ENCODE measurements around the gene MINPP1.

Gene MINPP1

GRCh38 chr10:87545783-87546182, 41.1 kb downstream of the MINPP1 start:
- H3K4me3 ChIP-seq (replicated peaks in 1 of 2; ENCODE audit: low read depth in 2 of 2, low read length in 2 of 2) = no peak overlapping the region
- DNase-seq (ENCODE audit: low read depth in 2 of 2) = no peak
- no peak for TF ChIP-seq CTCF (IDR thresholded peaks at IDR 0.05; ENCODE audit: low read depth, low read length)

- no peak for TF ChIP-seq CTCF (IDR thresholded peaks at IDR 0.05; ENCODE audit: low read depth, low read length)
- H3K4me3 ChIP-seq (replicated peaks in 1 of 2; ENCODE audit: low read depth in 2 of 2, low read length in 2 of 2) = no peak overlapping the region
- peak; percentile 39 to 47 for DNase-seq (ENCODE audit: low read depth in 2 of 2)
Observed at GRCh38 chr10:87546210-87546609, 41.5 kb downstream of the MINPP1 start.

- TF ChIP-seq CTCF (IDR thresholded peaks at IDR 0.05; ENCODE audit: low read depth, low read length) = no peak
- H3K4me3 ChIP-seq (replicated peaks in 1 of 2; ENCODE audit: low read depth in 2 of 2, low read length in 2 of 2) = no peak overlapping the region
- peak; percentile 58 to 72 for DNase-seq (ENCODE audit: low read depth in 2 of 2)
Observed at GRCh38 chr10:87546971-87547413, 42.3 kb downstream of the MINPP1 start.

DNA sequence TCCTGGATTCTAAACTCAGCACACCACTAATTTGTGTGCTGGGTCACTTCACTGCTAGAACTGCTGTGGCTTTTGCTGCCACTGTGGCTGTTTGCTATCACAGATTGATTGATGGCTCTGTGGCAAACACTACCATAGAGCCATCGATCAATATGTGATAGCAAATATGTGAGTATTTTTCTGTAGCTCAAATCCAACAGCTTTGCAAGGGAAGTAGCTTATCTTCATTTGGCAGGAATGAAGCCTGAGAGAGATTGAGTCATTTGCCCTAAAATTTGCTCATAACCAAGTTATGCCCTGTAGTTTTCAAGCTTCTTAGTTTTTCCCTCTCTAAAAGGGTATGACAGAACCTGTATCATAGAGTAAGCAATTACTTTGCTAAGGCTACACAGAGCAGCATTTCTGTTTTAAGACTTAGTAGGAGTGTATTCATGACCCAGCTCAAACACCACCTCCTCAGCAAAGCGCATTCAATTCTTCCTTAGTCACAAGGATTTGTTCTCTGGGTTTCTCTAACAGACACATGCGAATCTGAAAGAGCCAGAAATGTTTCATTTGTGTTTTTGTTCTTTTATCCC, 43.1 kb downstream of the MINPP1 start:
- TF ChIP-seq CTCF (IDR thresholded peaks at IDR 0.05; ENCODE audit: low read depth, low read length) = no peak
- H3K4me3 ChIP-seq (replicated peaks in 1 of 2; ENCODE audit: low read depth in 2 of 2, low read length in 2 of 2) = no peak overlapping the region

GRCh38 chr10:87550741-87551140, 46.0 kb downstream of the MINPP1 start:
- no peak for TF ChIP-seq CTCF (IDR thresholded peaks at IDR 0.05; ENCODE audit: low read depth, low read length)
- H3K4me3 ChIP-seq (replicated peaks in 1 of 2; ENCODE audit: low read depth in 2 of 2, low read length in 2 of 2) = no peak overlapping the region
- DNase-seq (ENCODE audit: low read depth in 2 of 2) = peak in 1 of 2 donors; percentile 36

More for the DNA sequence above, 43.1 kb downstream of the MINPP1 start:
- peak; percentile 80 to 89 for DNase-seq (ENCODE audit: low read depth in 2 of 2)

- DNase-seq (ENCODE audit: low read depth in 2 of 2) = no peak
- TF ChIP-seq CTCF (IDR thresholded peaks at IDR 0.05; ENCODE audit: low read depth, low read length) = no peak
- no peak overlapping the region for H3K4me3 ChIP-seq (replicated peaks in 1 of 2; ENCODE audit: low read depth in 2 of 2, low read length in 2 of 2)
Observed at GRCh38 chr10:87551326-87551725, 46.6 kb downstream of the MINPP1 start.
